Astrocyte of the cerebellum (primary cell): ENCODE results near the gene FHL2.

ENCODE experiments used
- DNase-seq: peaks from one replicate; pipeline ENCODE4 v3.0.0-alpha.2; 2011; ENCODE audit warnings: low read depth
- H3K4me3 ChIP-seq: 2 replicates; pipeline ENCODE4 v1.5.1; 2011; ENCODE audit warnings: mild to moderate bottlenecking, low read depth, low read length, moderate library complexity
- in situ Hi-C: cut with HindIII; loops from 2 replicates; pipeline ENCODE4 v1.10.0; 2017; ENCODE audit warnings: low sequenced_read_pairs
- TF ChIP-seq, protein P1 (sequence below): IDR thresholded peaks from 2 replicates; pipeline ENCODE4 v1.5.1; 2012; ENCODE audit warnings: low read length, low read depth, moderate library complexity, mild to moderate bottlenecking; ENCODE audit errors: missing control alignments

Gene FHL2

DNA sequence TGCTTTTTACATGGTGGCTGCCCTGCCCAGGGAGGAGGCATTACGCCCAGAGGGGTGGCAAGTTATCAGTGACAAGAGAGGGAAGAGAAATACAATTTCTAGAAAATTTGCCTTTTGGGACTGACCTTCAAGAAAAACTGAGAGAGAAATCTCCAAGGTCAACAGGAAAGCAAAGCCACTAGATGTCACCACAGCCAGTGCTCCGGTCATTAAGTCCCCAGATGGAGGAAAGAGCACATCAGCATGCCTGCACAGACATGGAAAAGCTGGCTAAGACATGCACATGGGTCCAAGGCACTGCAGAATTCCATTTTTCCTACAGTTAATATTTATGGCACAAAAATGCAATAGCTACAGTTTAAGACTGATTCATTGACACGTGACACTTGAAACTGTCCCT, 21.0 kb downstream of the FHL2 start:
- no peak overlapping the region for H3K4me3 ChIP-seq
- TF ChIP-seq, protein P1, sequence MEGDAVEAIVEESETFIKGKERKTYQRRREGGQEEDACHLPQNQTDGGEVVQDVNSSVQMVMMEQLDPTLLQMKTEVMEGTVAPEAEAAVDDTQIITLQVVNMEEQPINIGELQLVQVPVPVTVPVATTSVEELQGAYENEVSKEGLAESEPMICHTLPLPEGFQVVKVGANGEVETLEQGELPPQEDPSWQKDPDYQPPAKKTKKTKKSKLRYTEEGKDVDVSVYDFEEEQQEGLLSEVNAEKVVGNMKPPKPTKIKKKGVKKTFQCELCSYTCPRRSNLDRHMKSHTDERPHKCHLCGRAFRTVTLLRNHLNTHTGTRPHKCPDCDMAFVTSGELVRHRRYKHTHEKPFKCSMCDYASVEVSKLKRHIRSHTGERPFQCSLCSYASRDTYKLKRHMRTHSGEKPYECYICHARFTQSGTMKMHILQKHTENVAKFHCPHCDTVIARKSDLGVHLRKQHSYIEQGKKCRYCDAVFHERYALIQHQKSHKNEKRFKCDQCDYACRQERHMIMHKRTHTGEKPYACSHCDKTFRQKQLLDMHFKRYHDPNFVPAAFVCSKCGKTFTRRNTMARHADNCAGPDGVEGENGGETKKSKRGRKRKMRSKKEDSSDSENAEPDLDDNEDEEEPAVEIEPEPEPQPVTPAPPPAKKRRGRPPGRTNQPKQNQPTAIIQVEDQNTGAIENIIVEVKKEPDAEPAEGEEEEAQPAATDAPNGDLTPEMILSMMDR, result no peak
- DNase-seq, result no peak
- in situ Hi-C loops, result no loop called here

- in situ Hi-C loops, result no loop called here
Measured at GRCh38 chr2:105376789-105377240, 22.0 kb downstream of the FHL2 start.

GRCh38 chr2:105376010-105376409, 22.8 kb downstream of the FHL2 start:
- in situ Hi-C loops, result no loop called here
- TF ChIP-seq, protein P1, result no peak
- DNase-seq, result no peak
- no peak overlapping the region for H3K4me3 ChIP-seq

More at GRCh38 chr2:105376789-105377240, 22.0 kb downstream of the FHL2 start:
- DNase-seq, result peak; percentile 58
- no peak overlapping the region for H3K4me3 ChIP-seq
- TF ChIP-seq, protein P1, result no peak

DNA sequence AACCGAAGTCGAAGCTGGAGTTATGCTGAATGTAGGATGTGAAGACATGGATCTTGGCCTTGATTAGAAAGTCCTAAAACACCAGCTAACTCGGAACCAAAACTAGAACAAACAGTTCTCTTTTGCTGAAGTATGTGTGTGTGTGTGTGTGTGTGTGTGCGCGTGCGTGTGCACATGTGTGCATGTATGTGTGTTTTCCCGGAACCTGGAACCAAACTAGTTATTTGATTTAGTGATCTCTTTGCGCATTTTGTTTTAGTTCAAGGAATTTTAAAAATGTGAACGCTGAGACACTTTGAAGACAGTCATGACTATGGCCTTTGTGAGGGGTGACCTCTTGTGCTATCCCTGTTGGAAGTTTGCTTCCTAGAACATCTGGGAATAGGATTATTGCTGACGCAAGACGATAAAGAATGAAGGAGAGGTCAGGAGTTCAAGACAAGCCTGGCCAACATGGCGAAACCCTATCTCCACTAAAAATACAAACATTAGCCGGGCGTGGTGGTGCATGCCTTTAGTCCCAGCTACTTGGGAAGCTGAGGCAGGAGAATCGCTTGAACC, 23.8 kb downstream of the FHL2 start:
- H3K4me3 ChIP-seq, result no peak overlapping the region
- in situ Hi-C loops, result no loop called here
- TF ChIP-seq, protein P1, result no peak
- DNase-seq, result no peak

DNA sequence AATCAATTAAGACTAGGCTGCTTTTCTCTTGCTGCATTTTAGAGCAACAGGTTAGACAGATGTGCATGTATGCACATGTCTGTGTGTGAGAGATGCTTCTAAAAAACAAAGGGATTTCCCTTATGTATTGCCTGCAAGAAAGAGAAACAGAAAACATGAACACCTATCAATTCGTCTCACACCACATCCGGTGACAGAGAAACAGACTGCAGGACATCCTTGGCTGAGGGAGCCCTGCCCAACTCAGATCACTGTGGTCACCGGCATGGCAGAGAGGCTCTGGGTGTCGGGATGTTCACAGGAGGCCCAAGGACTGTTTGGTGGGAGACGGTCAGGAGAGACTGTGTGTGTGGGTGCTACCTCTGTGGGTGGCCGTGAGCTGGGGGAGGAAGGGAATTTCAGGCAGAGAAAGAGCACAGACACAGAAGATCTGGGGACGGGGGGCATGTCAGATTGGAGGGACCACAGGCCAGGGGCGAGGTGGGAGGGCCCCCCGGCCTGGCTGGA, 24.9 kb downstream of the FHL2 start:
- TF ChIP-seq, protein P1, result no peak
- DNase-seq, result no peak
- in situ Hi-C loops, result no loop called here
- no peak overlapping the region for H3K4me3 ChIP-seq

- no peak overlapping the region for H3K4me3 ChIP-seq
- DNase-seq, result no peak
- TF ChIP-seq, protein P1, result no peak
- in situ Hi-C loops, result no loop called here
Measured at GRCh38 chr2:105373344-105373781, 25.5 kb downstream of the FHL2 start.
